Small intestine (tissue), 7 donors: ENCODE data around the gene VSTM2L. TPM values are rescaled to one million over a fixed set of nuclear protein-coding genes. Genes with fewer than 3 reads are reported as not detected.
A peak's percentile ranks its signal among the peaks of the same experiment; 100 is the strongest.

Experiments
- DNase-seq, 2 donors: peaks; one replicate each; pipeline versions ENCODE4 v3.0.0 to v3.0.0-alpha.2; 2013
- FAIRE-seq: peaks from 2 replicates; lab custom pipeline; 2012; peaks lifted over from hg19 to GRCh38; lab: Jason Lieb, UNC
- H3K27ac ChIP-seq, 3 donors: one replicate each; pipeline ENCODE4 v1.5.1; 2013; ENCODE audit warnings: low read length in 2 of 3, mild to moderate bottlenecking in 2 of 3, control low read depth in 1 of 3, inconsistent platforms in 1 of 3, low read depth in 1 of 3, moderate library complexity in 1 of 3
- H3K27me3 ChIP-seq, 3 donors: one replicate each; pipeline ENCODE4 v1.6.1; 2013; ENCODE audit warnings: low read length in 3 of 3, inconsistent platforms in 1 of 3; ENCODE audit not compliant: control insufficient read depth in 3 of 3, insufficient read depth in 3 of 3
- H3K36me3 ChIP-seq, 3 donors: one replicate each; pipeline ENCODE4 v1.6.1; 2013; ENCODE audit warnings: low read length in 3 of 3, inconsistent platforms in 1 of 3, low read depth in 1 of 3, mild to moderate bottlenecking in 1 of 3, moderate library complexity in 1 of 3; ENCODE audit not compliant: control insufficient read depth in 3 of 3, insufficient read depth in 2 of 3
- H3K4me1 ChIP-seq, 3 donors: one replicate each; pipeline ENCODE4 v1.6.1; 2013; ENCODE audit warnings: low read length in 2 of 3, inconsistent platforms in 1 of 3, low read depth in 1 of 3, mild to moderate bottlenecking in 1 of 3, moderate library complexity in 1 of 3; ENCODE audit not compliant: control insufficient read depth in 3 of 3, insufficient read depth in 2 of 3
- H3K4me3 ChIP-seq, 3 donors: one replicate each; pipeline ENCODE4 v1.5.1; 2013; ENCODE audit warnings: low read length in 3 of 3, control low read depth in 1 of 3, inconsistent platforms in 1 of 3, low read depth in 1 of 3, mild to moderate bottlenecking in 1 of 3, moderate library complexity in 1 of 3
- H3K9me3 ChIP-seq, 2 donors: one replicate each; pipeline ENCODE4 v1.6.1; 2013; ENCODE audit warnings: low read depth in 1 of 2, low read length in 1 of 2; ENCODE audit not compliant: control insufficient read depth in 2 of 2, insufficient read depth in 1 of 2
- WGBS, 3 donors: extraction: QIAGEN DNeasy Blood & Tissue Kit; methylation state at CpG; one replicate each; pipeline ENCODE4 v1.1.7; 2013; 5-methylcytosine and 5-hydroxymethylcytosine counted together
- polyA plus RNA-seq, 4 donors: library from polyadenylated mRNA; stranded (reverse) in 3 of 4; unstranded in 1 of 4; fragments of 200-250 nt in 3 of 4; fragments of 120-200 nt in 1 of 4; gene quantifications; one replicate each; pipeline versions ENCODE4 v1.2.1 to v1.2.3, GENCODE V29; 2013
- donor health status: healthy with polysubstance abuse.
- donor health status: control.
- donor health status: control.
- donor health status: Bipolar disorder and iron deficiency.
- donor health status: healthy.

VSTM2L gene
- polyA plus RNA-seq, 4 donors = 0.67 to 15.6 (median 1.2) TPM

DNA sequence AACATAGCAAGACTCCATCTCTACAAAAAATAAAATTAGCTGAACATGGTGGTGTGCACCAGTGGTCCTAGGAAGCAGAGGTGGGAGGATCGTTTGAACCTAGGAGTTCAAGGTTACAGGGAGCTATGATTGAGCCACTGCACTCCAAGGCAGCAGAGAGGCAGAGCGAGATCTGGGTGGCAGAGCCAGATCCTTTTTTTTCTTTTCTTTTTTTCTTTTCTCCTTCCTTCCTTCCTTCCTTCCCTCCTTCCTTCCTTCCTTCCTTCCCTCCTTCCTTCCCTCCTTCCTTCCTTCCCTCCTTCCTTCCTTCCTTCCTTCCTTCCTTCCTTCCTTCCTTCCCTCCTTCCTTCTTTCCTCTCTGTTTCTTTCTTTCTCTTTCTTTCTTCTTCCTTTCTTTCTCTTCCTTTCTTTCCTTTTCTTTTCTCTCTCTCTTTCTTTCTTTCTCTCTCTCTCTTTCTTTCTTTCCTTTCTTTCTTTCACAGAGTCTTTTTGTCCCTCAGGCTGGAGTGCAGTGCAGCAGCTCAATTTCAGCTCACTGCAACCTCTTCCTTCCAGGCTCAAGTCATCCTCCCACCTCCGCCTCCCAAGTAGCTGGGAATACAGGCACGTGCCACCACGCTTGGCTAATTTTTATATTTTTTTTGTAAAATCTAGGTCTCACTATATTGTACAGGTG is 9.2 kb upstream of the VSTM2L start:
- Histone ChIP-seq H3K4me3 (no peak overlapping the region), H3K27me3 (no peaks in the 10 kb centered on the region), H3K9me3 (no peaks in the 10 kb centered on the region), H3K4me1 (peaks cover 0 to 13% (median 0%) of the 10 kb centered on the region in 3 donors), H3K36me3 (no peaks in the 10 kb centered on the region), H3K27ac (no peak overlapping the region)
- FAIRE-seq (no peak), DNase-seq (no peak)
- 82 to 87% (median 84%) methylated on average over 5 of the region's 5 CpGs for WGBS, 3 donors

DNA sequence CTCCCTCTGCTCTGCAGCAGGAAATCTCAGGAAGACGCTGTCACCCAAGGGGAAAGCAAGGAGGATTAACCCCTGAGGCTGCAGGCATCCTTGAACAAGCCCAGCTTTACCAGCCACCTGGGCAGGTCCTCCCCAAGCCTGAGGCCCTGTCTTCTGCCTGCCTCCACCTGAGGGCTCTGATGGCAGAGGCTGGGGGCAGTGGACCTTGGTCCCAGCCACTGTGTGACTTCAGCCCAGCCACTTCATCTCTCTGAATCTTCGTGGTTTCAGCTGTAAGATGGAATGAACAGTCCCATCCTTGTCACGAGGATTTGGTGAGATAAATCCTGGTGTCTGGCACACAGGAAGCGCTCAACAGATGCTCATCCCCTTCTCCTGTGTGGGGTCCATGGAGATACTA is 8.5 kb upstream of the VSTM2L start:
- DNase-seq (no peak), FAIRE-seq (no peak)
- WGBS, 3 donors = 75 to 89% (median 79%) methylated on average over 4 of the region's 4 CpGs
- Histone ChIP-seq H3K27ac (no peak overlapping the region), H3K4me1 (peaks cover 0 to 13% (median 0%) of the 10 kb centered on the region in 3 donors), H3K4me3 (no peak overlapping the region), H3K36me3 (no peaks in the 10 kb centered on the region), H3K27me3 (no peaks in the 10 kb centered on the region), H3K9me3 (no peaks in the 10 kb centered on the region)

DNA sequence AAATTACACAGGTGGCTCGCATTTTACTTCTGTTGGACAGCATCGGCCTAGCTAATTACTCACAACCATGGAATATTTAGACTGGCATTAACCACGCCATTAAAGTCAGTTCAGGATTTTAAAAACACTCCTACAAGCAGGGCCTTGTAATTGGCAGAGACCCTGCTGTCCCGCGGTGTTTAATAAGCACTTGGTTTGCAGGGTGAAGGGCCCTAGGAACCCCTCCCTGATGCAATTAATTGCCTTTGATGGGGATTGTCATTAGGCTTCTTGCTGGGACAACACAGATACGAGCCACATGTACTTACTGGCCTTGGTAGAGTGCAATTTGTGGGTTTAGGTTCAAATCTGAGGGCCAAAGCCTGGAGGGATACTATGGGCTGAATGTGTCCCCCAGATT is 7.8 kb upstream of the VSTM2L start:
- DNase-seq (no peak), FAIRE-seq (no peak)
- Histone ChIP-seq H3K36me3 (no peaks in the 10 kb centered on the region), H3K4me1 (peaks cover 0 to 13% (median 0%) of the 10 kb centered on the region in 3 donors), H3K4me3 (no peak overlapping the region), H3K27ac (no peak overlapping the region), H3K9me3 (no peaks in the 10 kb centered on the region), H3K27me3 (peaks cover 0 to 3% (median 0%) of the 10 kb centered on the region in 3 donors)
- WGBS, 3 donors = 85 to 91% (median 90%) methylated on average over 6 of the region's 6 CpGs

DNA sequence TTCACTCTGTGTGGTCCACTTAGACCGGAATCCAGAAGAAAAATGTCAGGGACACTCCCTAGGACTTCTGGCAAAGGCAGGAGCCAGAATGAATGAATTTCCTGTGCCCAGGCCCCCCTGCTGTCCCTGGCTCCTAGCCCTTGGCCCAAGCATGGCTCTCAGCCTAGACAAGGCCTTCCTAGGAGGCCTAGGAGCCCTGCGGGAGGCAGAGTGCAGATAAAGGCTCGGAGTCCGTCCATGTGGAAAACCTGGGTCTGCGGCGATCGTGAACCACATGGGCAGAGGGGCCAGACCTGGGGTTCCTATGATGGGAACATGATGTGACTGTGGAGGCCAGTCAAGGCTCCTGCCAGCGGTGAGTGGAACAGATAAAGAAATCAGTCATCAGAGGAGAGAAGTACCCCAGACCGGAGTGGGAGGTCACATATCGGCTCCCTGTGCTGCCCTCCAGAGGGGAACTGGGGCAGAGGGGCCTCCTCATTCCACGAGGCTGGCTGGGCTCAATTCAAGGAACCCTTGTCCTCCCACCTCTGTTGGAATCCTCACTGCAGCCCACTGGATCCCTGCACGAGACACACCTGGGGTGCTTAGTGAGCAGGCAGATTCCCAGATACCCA is 5.9 kb upstream of the VSTM2L start:
- peaks cover 3 to 15% (median 7%) of the 10 kb centered on the region in 3 donors for H3K27me3 ChIP-seq
- no peaks in the 10 kb centered on the region for H3K36me3 ChIP-seq
- H3K4me1 ChIP-seq = peaks cover 0 to 22% (median 0%) of the 10 kb centered on the region in 3 donors
- H3K4me3 ChIP-seq = no peak overlapping the region
- H3K27ac ChIP-seq = peak overlapping the region in 1 of 3 donors; percentile 56
- no peaks in the 10 kb centered on the region for H3K9me3 ChIP-seq
- FAIRE-seq (no peak), DNase-seq (peak in 1 of 2 donors; percentile 61)
- 63 to 71% (median 69%) methylated on average over 12 of the region's 12 CpGs for WGBS, 3 donors

DNA sequence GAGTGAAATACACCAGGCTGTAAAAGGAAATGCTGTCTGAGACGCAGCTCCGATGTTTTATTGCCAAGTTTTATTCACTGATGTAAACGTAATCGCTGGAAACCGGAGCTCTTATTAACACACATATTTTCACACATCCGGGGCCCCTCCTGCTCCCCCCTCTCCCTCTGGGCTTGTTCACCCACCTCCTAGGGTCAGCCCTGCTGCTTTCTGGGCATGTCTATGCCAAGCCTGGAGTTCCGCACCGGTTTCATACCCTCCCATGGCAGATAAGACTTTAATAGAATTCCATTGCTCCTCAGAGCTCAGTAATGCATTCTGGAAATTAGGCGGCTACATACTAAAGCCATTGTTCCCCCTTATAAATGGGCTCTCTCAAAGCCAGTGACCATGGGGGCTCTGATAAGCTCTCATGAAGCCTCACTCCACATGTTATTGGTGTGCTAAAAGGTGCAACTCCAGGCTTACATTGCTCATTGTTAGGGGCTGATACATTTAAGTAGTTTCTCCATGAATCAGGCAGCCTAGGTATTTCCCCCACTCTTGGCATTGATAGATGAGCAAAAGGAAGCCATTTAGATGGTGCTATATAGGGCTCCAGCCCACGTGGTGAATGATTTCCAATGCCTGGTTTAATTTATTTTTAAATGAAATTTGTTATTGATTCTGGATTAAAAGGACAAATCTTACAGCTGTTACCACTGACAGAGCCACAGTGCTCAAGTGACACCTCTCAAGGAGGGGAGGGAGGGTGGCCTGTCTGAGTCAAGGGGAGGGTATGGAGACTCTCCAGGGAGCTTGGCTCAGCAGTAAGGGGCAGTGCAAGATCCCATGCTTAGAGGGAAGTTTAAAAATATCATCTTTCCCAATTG is 4.5 kb upstream of the VSTM2L start:
- FAIRE-seq = no peak
- Histone ChIP-seq H3K4me1 (peaks cover 0 to 25% (median 0%) of the 10 kb centered on the region in 3 donors), H3K27ac (peak overlapping the region in 1 of 3 donors; percentile 28), H3K27me3 (peaks cover 10 to 24% (median 11%) of the 10 kb centered on the region in 3 donors), H3K36me3 (no peaks in the 10 kb centered on the region), H3K9me3 (no peaks in the 10 kb centered on the region), H3K4me3 (no peak overlapping the region)
- 60 to 70% (median 61%) methylated on average over 10 of the region's 10 CpGs for WGBS, 3 donors
- no peak for DNase-seq

DNA sequence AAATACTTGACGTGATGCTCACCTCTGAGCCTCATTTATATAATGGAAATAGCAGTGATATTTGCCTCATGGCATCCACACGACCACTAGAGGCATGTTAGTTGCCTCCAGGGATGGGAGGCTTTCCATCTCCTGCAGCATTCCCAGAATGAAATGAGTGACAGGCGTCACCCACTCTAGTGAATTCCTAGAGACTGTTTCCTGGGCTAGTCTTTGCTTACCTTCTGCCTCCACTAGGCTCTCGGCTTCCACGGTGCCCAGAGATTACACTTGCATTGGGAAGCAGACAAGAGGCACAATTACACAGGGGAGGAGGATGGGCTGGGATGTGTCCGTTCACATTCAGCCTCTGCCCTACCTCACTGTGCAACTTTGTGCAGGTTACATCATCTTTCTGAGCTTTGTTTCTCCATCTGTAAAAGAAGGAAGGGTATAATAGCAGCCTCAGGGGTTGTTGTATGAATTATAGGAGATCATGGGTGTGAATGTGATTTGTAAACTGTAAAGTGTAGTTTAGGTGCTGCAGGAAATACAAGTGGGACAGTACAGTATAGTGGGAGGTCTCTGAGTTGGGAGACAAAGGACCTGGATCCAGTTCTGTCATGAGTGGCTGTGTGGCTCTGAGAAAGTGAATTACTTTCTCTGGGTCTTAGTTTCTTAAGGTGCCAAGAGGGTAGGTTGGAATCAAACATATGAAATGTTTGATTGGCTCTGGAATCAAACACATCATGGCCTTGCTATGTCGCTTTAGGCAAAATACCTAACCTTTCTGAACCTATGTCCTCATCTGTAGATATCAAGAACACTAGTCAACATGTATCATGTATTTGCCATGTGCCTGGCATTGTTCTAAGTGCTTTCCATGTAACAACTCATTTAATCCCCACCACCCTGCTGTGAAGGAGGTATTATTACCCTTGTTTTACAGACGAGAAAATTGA is 3.6 kb upstream of the VSTM2L start:
- H3K4me1 ChIP-seq = peaks cover 0 to 25% (median 0%) of the 10 kb centered on the region in 3 donors
- FAIRE-seq = no peak
- no peaks in the 10 kb centered on the region for H3K9me3 ChIP-seq
- H3K4me3 ChIP-seq = no peak overlapping the region
- H3K27ac ChIP-seq = no peak overlapping the region
- no peak for DNase-seq
- no peaks in the 10 kb centered on the region for H3K36me3 ChIP-seq
- peaks cover 12 to 33% (median 19%) of the 10 kb centered on the region in 3 donors for H3K27me3 ChIP-seq
- WGBS, 3 donors = 53 to 65% (median 59%) methylated on average over 8 of the region's 8 CpGs

DNA sequence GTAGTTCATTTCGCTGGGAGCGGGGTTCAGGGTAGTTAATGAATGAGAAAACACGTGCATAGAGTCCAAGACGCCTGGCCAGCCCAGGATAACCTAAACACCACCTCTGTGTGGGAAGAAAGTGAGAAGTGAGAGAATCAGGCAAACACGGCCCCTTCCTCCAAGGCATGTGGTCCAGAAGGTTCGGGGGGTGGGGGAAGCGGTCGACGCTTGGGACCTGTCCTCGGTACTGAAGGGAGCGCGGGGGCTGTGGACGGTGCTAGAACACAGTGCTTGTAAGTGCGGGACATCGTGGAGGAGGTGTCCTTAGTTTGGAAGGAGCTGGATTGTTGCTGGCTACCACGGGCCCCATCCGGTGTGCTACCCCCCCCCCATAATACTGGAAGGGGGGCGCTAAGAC is 1.7 kb upstream of the VSTM2L start:
- Histone ChIP-seq H3K4me3 (no peak overlapping the region), H3K4me1 (peaks cover 0 to 25% (median 0%) of the 10 kb centered on the region in 3 donors), H3K27ac (no peak overlapping the region), H3K9me3 (no peaks in the 10 kb centered on the region), H3K36me3 (no peaks in the 10 kb centered on the region), H3K27me3 (peaks cover 12 to 40% (median 21%) of the 10 kb centered on the region in 3 donors)
- FAIRE-seq (no peak), DNase-seq (peak in 1 of 2 donors; percentile 54)
- WGBS, 3 donors = 15 to 24% (median 23%) methylated on average over 18 of the region's 18 CpGs
